Endothelial cell of umbilical vein (primary cell): Measurements from ENCODE around the gene TMEM150C. TPM values are rescaled to one million over a fixed set of nuclear protein-coding genes. Genes with fewer than 3 reads are reported as not detected.

Experiments used
- BruUV-seq: library from RNA; stranded (reverse); fragments of 400-500 nt; replicated peaks from 2 replicates; lab custom pipeline; 2021; lab: Mats Ljungman, UMichigan
- CTCF ChIA-PET: fragments of 300-600, 350-600 bp; sonication (Branson Sonifier 250); formaldehyde crosslinking; loops from one replicate; lab custom pipeline; 2021; ENCODE audit warnings: antibody characterized with exemption, inconsistent platforms; lab: Charles Lee
- POLR2A ChIA-PET: fragments of 300-600, 350-600 bp; sonication (Branson Sonifier 250); formaldehyde crosslinking; loops from one replicate; lab custom pipeline; 2021; ENCODE audit warnings: antibody characterized with exemption, inconsistent platforms; lab: Charles Lee
- DNase-seq: peaks from one replicate; pipeline ENCODE4 v3.0.0-alpha.2; 2011; ENCODE audit warnings: low read depth, low spot score
- FAIRE-seq: peaks from 2 replicates; lab custom pipeline; 2011; peaks lifted over from hg19 to GRCh38; lab: Jason Lieb, UNC
- H2AFZ ChIP-seq: 2 replicates; pipeline ENCODE4 v1.6.0; 2012; ENCODE audit warnings: low read depth, low read length, control low read depth, inconsistent platforms
- H3K27ac ChIP-seq: 2 replicates; pipeline ENCODE4 v1.5.1; 2011; ENCODE audit warnings: low read depth, mild to moderate bottlenecking, control low read depth, low read length, moderate library complexity; ENCODE audit not compliant: insufficient read depth
- H3K27me3 ChIP-seq, 2 experiments: 2 replicates each; pipeline versions ENCODE4 v1.6.0 to v1.6.1; 2011; ENCODE audit warnings: low read length in 2 of 2, mixed read lengths in 1 of 2; ENCODE audit not compliant: control insufficient read depth in 2 of 2, insufficient read depth in 2 of 2
- H3K36me3 ChIP-seq, 2 experiments: 2 replicates in 1 of 2; 3 replicates in 1 of 2; pipeline ENCODE4 v1.5.1; 2011; ENCODE audit warnings: low read length in 2 of 2, mild to moderate bottlenecking in 1 of 2, moderate library complexity in 1 of 2; ENCODE audit not compliant: control insufficient read depth in 2 of 2, insufficient read depth in 2 of 2; ENCODE audit errors: extremely low read depth in 1 of 2
- H3K4me1 ChIP-seq: 3 replicates; pipeline ENCODE4 v1.5.1; 2011; ENCODE audit warnings: mild to moderate bottlenecking, low read length; ENCODE audit not compliant: control insufficient read depth, insufficient read depth; ENCODE audit errors: extremely low read depth
- H3K4me2 ChIP-seq: 2 replicates; pipeline ENCODE4 v1.6.1; 2011; ENCODE audit warnings: low read length, control low read depth, mixed read lengths; ENCODE audit not compliant: insufficient read depth
- H3K4me3 ChIP-seq, 3 experiments: fragments of 200-600 bp in 1 of 3; sonication (generic), shearing (Covaris generic) in 1 of 3; replicated peaks in 1 of 3; 2 replicates each; pipeline ENCODE4 v1.5.1; 2011 to 2016; ENCODE audit warnings: control low read depth in 3 of 3, low read length in 3 of 3, mild to moderate bottlenecking in 2 of 3, inconsistent platforms in 1 of 3, low read depth in 1 of 3, moderate library complexity in 1 of 3; ENCODE audit not compliant: insufficient read depth in 1 of 3
- H3K79me2 ChIP-seq: 2 replicates; pipeline ENCODE4 v1.6.0; 2012; ENCODE audit warnings: low read length, inconsistent platforms; ENCODE audit not compliant: control insufficient read depth, insufficient read depth
- H3K9ac ChIP-seq: replicated peaks from 2 replicates; pipeline ENCODE3; 2011; ENCODE audit warnings: low read length, control low read depth; ENCODE audit not compliant: insufficient read depth; ENCODE audit errors: extremely low read depth
- H3K9me1 ChIP-seq: replicated peaks from 3 replicates; pipeline ENCODE4 v1.6.0; 2011; ENCODE audit warnings: mild to moderate bottlenecking, low read length; ENCODE audit not compliant: control insufficient read depth, insufficient read depth; ENCODE audit errors: extremely low read depth
- H3K9me3 ChIP-seq: replicated peaks from 2 replicates; pipeline ENCODE4 v1.5.1; 2012; ENCODE audit warnings: low read length, inconsistent platforms; ENCODE audit not compliant: control insufficient read depth, insufficient read depth
- H4K20me1 ChIP-seq: replicated peaks from 2 replicates; pipeline ENCODE3; 2011; ENCODE audit warnings: mild to moderate bottlenecking, low read length; ENCODE audit not compliant: control insufficient read depth, insufficient read depth; ENCODE audit errors: extremely low read depth
- EZH2 ChIP-seq: IDR thresholded peaks from 2 replicates; pipeline ENCODE4 v1.6.1; 2012; ENCODE audit warnings: borderline replicate concordance, low read depth, mild to moderate bottlenecking, moderate library complexity, low read length, inconsistent platforms; ENCODE audit not compliant: severe bottlenecking
- FOS ChIP-seq: IDR thresholded peaks from 2 replicates; pipeline ENCODE4 v1.6.1; 2011; ENCODE audit warnings: mild to moderate bottlenecking, low read length, moderate library complexity, borderline replicate concordance; ENCODE audit not compliant: insufficient read depth
- GATA2 ChIP-seq: IDR thresholded peaks from 2 replicates; pipeline ENCODE4 v1.7.0; 2011; ENCODE audit warnings: low read depth, mild to moderate bottlenecking, moderate library complexity, mixed read lengths, low read length; ENCODE audit not compliant: insufficient read length, insufficient read depth
- JUN ChIP-seq: IDR thresholded peaks from 2 replicates; pipeline ENCODE4 v1.6.1; 2011; ENCODE audit warnings: borderline replicate concordance, low read depth; ENCODE audit not compliant: insufficient read length, insufficient read depth
- MYC ChIP-seq: IDR thresholded peaks from one replicate; pipeline ENCODE4 v1.6.1; 2011; ENCODE audit warnings: mild to moderate bottlenecking, low read depth, low read length
- POLR2A ChIP-seq: IDR thresholded peaks from 2 replicates; pipeline ENCODE4 v1.6.1; 2012; ENCODE audit warnings: low read depth, mild to moderate bottlenecking, control low read depth, low read length
- POLR2AphosphoS5 ChIP-seq: IDR thresholded peaks from 2 replicates; pipeline ENCODE4 v1.6.1; 2012; ENCODE audit warnings: low read depth, mild to moderate bottlenecking, control low read depth, low read length, moderate library complexity; ENCODE audit not compliant: insufficient read depth
- dilution Hi-C: fragments of 300-500 bp; cut with MboI; formaldehyde crosslinking; loops from one replicate; pipeline ENCODE4 v1.15.0; 2019; ENCODE audit warnings: low sequenced_read_pairs; ENCODE audit not compliant: extremely low pct_ligation_motif_present
- intact Hi-C: fragments of 100-400 bp; cut with micrococcal nuclease; formaldehyde crosslinking; loops from one replicate; pipeline ENCODE4 v1.10.0; 2022
- polyA plus RNA-seq, 4 experiments: library from polyadenylated mRNA; depleted of rRNA in 3 of 4; stranded (reverse) in 3 of 4; unstranded in 1 of 4; fragments of >200 nt; gene quantifications; 2 replicates each; pipeline versions ENCODE4 v1.2.1 to v1.2.3, GENCODE V29; 2011 to 2012; ENCODE audit warnings: missing spikeins in 1 of 4
- total RNA-seq: library from RNA; stranded (reverse); gene quantifications from 2 replicates; pipeline ENCODE4 v1.2.3, GENCODE V29; 2021
- TF ChIP-seq, protein P1 (sequence below), 2 donors: IDR thresholded peaks; 1 replicate in 1 of 2; 2 replicates in 1 of 2; pipeline ENCODE4 v1.5.1; 2011; ENCODE audit warnings: low read length in 2 of 2, mild to moderate bottlenecking in 2 of 2, moderate library complexity in 2 of 2, control low read depth in 1 of 2, inconsistent platforms in 1 of 2, low read depth in 1 of 2; ENCODE audit not compliant: insufficient read depth in 1 of 2; ENCODE audit errors: extremely low read depth in 1 of 2
- TF ChIP-seq, protein P2 (sequence below): IDR thresholded peaks from 2 replicates; pipeline ENCODE4 v1.6.1; 2011; ENCODE audit not compliant: insufficient read depth, insufficient read length

TMEM150C gene
- total and polyA plus RNA-seq, 2 donors (not counting 3 experiments of a cell fraction or from before 2014, with no cell fraction given): 4.1 to 6.6 TPM

DNA sequence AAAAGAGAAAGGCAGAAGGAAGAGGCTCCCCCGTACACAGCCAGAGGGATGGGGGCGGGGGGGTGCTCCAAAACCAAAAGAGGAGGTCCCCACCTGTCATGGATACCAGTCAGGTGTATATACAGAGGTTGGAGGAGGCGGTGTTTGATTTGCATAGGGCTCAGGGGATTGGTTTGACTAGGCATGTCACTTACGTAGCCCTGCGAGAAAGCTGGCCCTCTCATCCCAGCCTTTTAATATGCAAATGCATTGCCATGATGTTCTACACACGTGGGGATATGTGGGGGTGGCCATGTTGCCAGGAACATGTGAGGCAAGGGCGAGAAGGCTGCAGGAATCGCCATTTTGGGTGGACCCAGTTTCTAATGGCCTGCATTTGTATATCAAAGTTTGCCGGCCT lies 38.6 kb downstream of the TMEM150C start:
- no peak overlapping the region for H3K4me2 ChIP-seq
- dilution Hi-C loops (no loop called here), intact Hi-C loops (no loop called here)
- H3K36me3 ChIP-seq: no peaks in the 10 kb centered on the region
- H3K79me2 ChIP-seq: no peaks in the 10 kb centered on the region
- H2AFZ ChIP-seq: no peak overlapping the region
- H3K9me3 ChIP-seq: no peaks in the 10 kb centered on the region
- H3K4me3 ChIP-seq: no peak overlapping the region
- DNase-seq (no peak), FAIRE-seq (no peak)
- TF ChIP-seq POLR2AphosphoS5 (no peak), POLR2A (no peak), JUN (no peak), EZH2 (no peak), MYC (no peak), GATA2 (no peak), FOS (no peak)
- TF ChIP-seq, protein P1, sequence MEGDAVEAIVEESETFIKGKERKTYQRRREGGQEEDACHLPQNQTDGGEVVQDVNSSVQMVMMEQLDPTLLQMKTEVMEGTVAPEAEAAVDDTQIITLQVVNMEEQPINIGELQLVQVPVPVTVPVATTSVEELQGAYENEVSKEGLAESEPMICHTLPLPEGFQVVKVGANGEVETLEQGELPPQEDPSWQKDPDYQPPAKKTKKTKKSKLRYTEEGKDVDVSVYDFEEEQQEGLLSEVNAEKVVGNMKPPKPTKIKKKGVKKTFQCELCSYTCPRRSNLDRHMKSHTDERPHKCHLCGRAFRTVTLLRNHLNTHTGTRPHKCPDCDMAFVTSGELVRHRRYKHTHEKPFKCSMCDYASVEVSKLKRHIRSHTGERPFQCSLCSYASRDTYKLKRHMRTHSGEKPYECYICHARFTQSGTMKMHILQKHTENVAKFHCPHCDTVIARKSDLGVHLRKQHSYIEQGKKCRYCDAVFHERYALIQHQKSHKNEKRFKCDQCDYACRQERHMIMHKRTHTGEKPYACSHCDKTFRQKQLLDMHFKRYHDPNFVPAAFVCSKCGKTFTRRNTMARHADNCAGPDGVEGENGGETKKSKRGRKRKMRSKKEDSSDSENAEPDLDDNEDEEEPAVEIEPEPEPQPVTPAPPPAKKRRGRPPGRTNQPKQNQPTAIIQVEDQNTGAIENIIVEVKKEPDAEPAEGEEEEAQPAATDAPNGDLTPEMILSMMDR (IDR thresholded peaks at IDR 0.05; ENCODE audit: extremely low read depth in 1 of 2, insufficient read depth in 1 of 2, low read depth in 1 of 2, low read length in 2 of 2): no peak
- TF ChIP-seq, protein P2, sequence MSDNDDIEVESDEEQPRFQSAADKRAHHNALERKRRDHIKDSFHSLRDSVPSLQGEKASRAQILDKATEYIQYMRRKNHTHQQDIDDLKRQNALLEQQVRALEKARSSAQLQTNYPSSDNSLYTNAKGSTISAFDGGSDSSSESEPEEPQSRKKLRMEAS: no peak
- H3K4me1 ChIP-seq: peaks cover 17% of the 10 kb centered on the region
- ChIA-PET CTCF (no interaction called here), POLR2A (interaction anchor here (0.6 kb wide), 1 partner anchor 339 kb away, joined by 6 read pairs; no protein-coding TSS in a partner anchor)
- H4K20me1 ChIP-seq: no peaks in the 10 kb centered on the region
- H3K9me1 ChIP-seq: no peaks in the 10 kb centered on the region
- H3K27ac ChIP-seq: no peak overlapping the region
- H3K27me3 ChIP-seq: no peaks in the 10 kb centered on the region
- H3K9ac ChIP-seq: no peak overlapping the region
- no TSS peak for BruUV-seq
